Measurements from ENCODE around the gene SLC2A6. TPM values are rescaled to one million over a fixed set of nuclear protein-coding genes. Genes with fewer than 3 reads are reported as not detected.

The SLC2A6 gene
- total RNA-seq, 1 experiment from 2014 or later: 18.7 TPM

- Histone ChIP-seq H3K9ac (ENCODE audit: extremely low read depth, insufficient read length, low read length) (no peak overlapping the region), H4K91ac (ENCODE audit: insufficient read length, low read depth, low read length) (no peak overlapping the region), H3T11ph (ENCODE audit: low read length) (no peak overlapping the region), H3K4ac (ENCODE audit: low read depth, low read length) (no peak overlapping the region), H4K20me1 (ENCODE audit: control insufficient read depth, insufficient read depth, insufficient read length) (peaks cover 3% of the 10 kb centered on the region), H3K27me3 (ENCODE audit: insufficient read depth, low read length) (no peaks in the 10 kb centered on the region), H4K5ac (ENCODE audit: insufficient read length, low read depth, low read length) (no peak overlapping the region), H3K79me2 (ENCODE audit: insufficient read depth, low read length) (no peaks in the 10 kb centered on the region), H3K14ac (ENCODE audit: insufficient read depth, low read length) (no peak overlapping the region), H3K9me3 (ENCODE audit: control insufficient read depth, low read depth, low read length) (no peaks in the 10 kb centered on the region), H4K8ac (replicated peaks; ENCODE audit: insufficient read length, low read depth, low read length) (no peak overlapping the region), H3K18ac (ENCODE audit: insufficient read length, low read depth, low read length) (no peak overlapping the region), H2AFZ (ENCODE audit: low read length) (no peak overlapping the region), H3K27ac (ENCODE audit: insufficient read length, low read depth, low read length) (no peak overlapping the region), H2AK5ac (ENCODE audit: insufficient read length, low read length) (no peak overlapping the region), H3K23me2 (ENCODE audit: insufficient read length, low read depth, low read length, poor library complexity, severe bottlenecking) (no peaks in the 10 kb centered on the region), H2BK15ac (ENCODE audit: low read depth, low read length) (no peak overlapping the region), H3K79me1 (ENCODE audit: insufficient read depth, low read depth, low read length, poor library complexity, severe bottlenecking) (no peaks in the 10 kb centered on the region), H2BK120ac (ENCODE audit: low read depth, low read length, poor library complexity, severe bottlenecking) (no peak overlapping the region), H2BK12ac (ENCODE audit: insufficient read length, low read depth, low read length) (no peak overlapping the region), H3K56ac (ENCODE audit: insufficient read length, low read depth, low read length) (no peak overlapping the region), H2BK20ac (ENCODE audit: low read depth, low read length, poor library complexity, severe bottlenecking) (no peak overlapping the region), H3K23ac (ENCODE audit: insufficient read length, low read depth, low read length) (no peak overlapping the region), H2BK5ac (ENCODE audit: insufficient read length, low read length) (no peak overlapping the region), H3K4me2 (ENCODE audit: insufficient read depth, insufficient read length, low read length) (no peak overlapping the region), H3K4me1 (ENCODE audit: insufficient read depth, low read length) (peaks cover 2% of the 10 kb centered on the region; the same call in 1 of the 2 replicates)
- Mint-ChIP-seq H3K9me3 (peaks cover 3% of the 10 kb centered on the region in 2 experiments), H3K36me3 (ENCODE audit: insufficient read depth in 1 of 3, low read depth in 3 of 3) (peaks cover 0 to 2% (median 0%) of the 10 kb centered on the region in 3 experiments; a peak in 2 of 7 replicates), H3K27me3 (ENCODE audit: low read depth) (peaks cover 22% of the 10 kb centered on the region), H3K27ac (no peak overlapping the region; a peak in 2 of 7 replicates), H3K4me1 (peaks cover 8 to 11% of the 10 kb centered on the region in 2 experiments), H3K4me3 (no peak overlapping the region; a peak in 1 of 5 replicates)
- TF ChIP-seq CTCF (conservative IDR thresholded peaks at IDR 0.05): no peak
- DNase-seq: no peak
- no CpG with 5 or more reads among the region's 24 CpGs for WGBS (ENCODE audit: extremely low coverage, insufficient read length, low lambda C conversion rate)
Observed at GRCh38 chr9:133507246-133507965, 28.5 kb upstream of the SLC2A6 start.
